Natural killer cell treated with Interleukin-12 subunit alpha and Interleukin-12 subunit beta and Interleukin-15 and Interleukin-18, amount 100 ng/mL, for 72 hours (primary cell): ENCODE results near the gene IMMT. TPM values are rescaled to one million over a fixed set of nuclear protein-coding genes. Genes with fewer than 3 reads are reported as not detected.
"Not testable (repeated sequence)": the region's sequence is repeated elsewhere in the genome, so short reads cannot be mapped to it uniquely, and the experiment has no call there.

Source experiments
- ATAC-seq, 2 donors: fragments of 150-1000 bp; cut with Tn5 transposase in 1 of 2; sonication (Bioruptor Pico), chemical (Tn5 transposase) in 1 of 2; 2 replicates each; pipeline ENCODE4 v1.10.0; 2021
- DNase-seq: peaks from one replicate; pipeline ENCODE4 v3.0.0; 2022; ENCODE audit warnings: low spot score
- H3K27ac Mint-ChIP-seq, 2 donors: 1 replicate in 1 of 2; 2 replicates in 1 of 2; pipeline ENCODE4 v1.8.0; 2022; ENCODE audit warnings: mixed read lengths in 2 of 2, mild to moderate bottlenecking in 1 of 2, moderate library complexity in 1 of 2
- H3K27me3 Mint-ChIP-seq, 2 donors: 1 replicate in 1 of 2; 2 replicates in 1 of 2; pipeline ENCODE4 v1.8.0; 2022; ENCODE audit warnings: mixed read lengths in 2 of 2
- H3K36me3 Mint-ChIP-seq: one replicate; pipeline ENCODE4 v1.8.0; 2022; ENCODE audit warnings: mixed read lengths
- H3K4me1 Mint-ChIP-seq, 2 donors: 1 replicate in 1 of 2; 2 replicates in 1 of 2; pipeline ENCODE4 v1.8.0; 2022; ENCODE audit warnings: low read depth in 2 of 2, mixed read lengths in 2 of 2, mild to moderate bottlenecking in 1 of 2
- H3K4me3 Mint-ChIP-seq: one replicate; pipeline ENCODE4 v1.8.0; 2022; ENCODE audit warnings: mixed read lengths
- H3K9me3 Mint-ChIP-seq: 2 replicates; pipeline ENCODE4 v1.8.0; 2022; ENCODE audit warnings: mixed read lengths
- total RNA-seq, 2 donors: library from RNA; stranded (reverse); gene quantifications; one replicate each; pipeline ENCODE4 v1.2.3, GENCODE V29; 2022

Gene IMMT
- total RNA-seq, 2 donors from 2014 or later, result 110 to 157 TPM

GRCh38 chr2:86232910-86233309 is 37.6 kb upstream of the IMMT start:
- DNase-seq (no peak), ATAC-seq (no peak)
- Mint-ChIP-seq H3K4me1 (no peaks in the 10 kb centered on the region), H3K36me3 (no peaks in the 10 kb centered on the region), H3K4me3 (no peak overlapping the region), H3K9me3 (no peaks in the 10 kb centered on the region), H3K27ac (no peak overlapping the region), H3K27me3 (peaks cover 14 to 21% of the 10 kb centered on the region in 2 donors)

- Mint-ChIP-seq H3K4me3 (no peak overlapping the region), H3K27me3 (peaks cover 14 to 20% of the 10 kb centered on the region in 2 donors), H3K9me3 (no peaks in the 10 kb centered on the region), H3K36me3 (no peaks in the 10 kb centered on the region), H3K4me1 (no peaks in the 10 kb centered on the region), H3K27ac (no peak overlapping the region)
- no peak for DNase-seq
- ATAC-seq, result peak in 1 of 2 donors; percentile 24
Observed at GRCh38 chr2:86232373-86232784, 37.1 kb upstream of the IMMT start.

GRCh38 chr2:86231680-86232372 is 36.6 kb upstream of the IMMT start:
- no peaks in the 10 kb centered on the region for H3K36me3 Mint-ChIP-seq
- DNase-seq, result no peak
- no peak for ATAC-seq
- H3K27ac Mint-ChIP-seq, result no peak overlapping the region
- peaks cover 12 to 15% of the 10 kb centered on the region in 2 donors for H3K27me3 Mint-ChIP-seq
- H3K4me1 Mint-ChIP-seq, result no peaks in the 10 kb centered on the region
- no peaks in the 10 kb centered on the region for H3K9me3 Mint-ChIP-seq
- H3K4me3 Mint-ChIP-seq, result no peak overlapping the region

GRCh38 chr2:86230961-86231360 is 35.7 kb upstream of the IMMT start:
- no peaks in the 10 kb centered on the region for H3K4me1 Mint-ChIP-seq
- peaks cover 9 to 10% of the 10 kb centered on the region in 2 donors for H3K27me3 Mint-ChIP-seq
- H3K4me3 Mint-ChIP-seq, result no peak overlapping the region
- H3K27ac Mint-ChIP-seq, result no peak overlapping the region
- H3K9me3 Mint-ChIP-seq, result no peaks in the 10 kb centered on the region
- DNase-seq (no peak), ATAC-seq (no peak)
- H3K36me3 Mint-ChIP-seq, result no peaks in the 10 kb centered on the region

- Mint-ChIP-seq H3K27me3 (peaks cover 7 to 8% of the 10 kb centered on the region in 2 donors), H3K4me1 (peaks cover 0 to 4% of the 10 kb centered on the region in 2 donors), H3K36me3 (no peaks in the 10 kb centered on the region), H3K4me3 (no peak overlapping the region), H3K27ac (no peak overlapping the region), H3K9me3 (no peaks in the 10 kb centered on the region)
- no peak for DNase-seq
- no peak for ATAC-seq
Observed at GRCh38 chr2:86229221-86229620, 34.0 kb upstream of the IMMT start.

GRCh38 chr2:86228574-86228973 is 33.3 kb upstream of the IMMT start:
- not testable (repeated sequence) for H3K27ac Mint-ChIP-seq, H3K4me3 Mint-ChIP-seq, H3K9me3 Mint-ChIP-seq, ATAC-seq, H3K36me3 Mint-ChIP-seq, H3K27me3 Mint-ChIP-seq, H3K4me1 Mint-ChIP-seq, DNase-seq

- no peak for DNase-seq
Observed at GRCh38 chr2:86227685-86228084, 32.4 kb upstream of the IMMT start.

GRCh38 chr2:86226636-86227520 is 31.6 kb upstream of the IMMT start:
- Mint-ChIP-seq H3K4me1 (peaks cover 0 to 4% of the 10 kb centered on the region in 2 donors), H3K27me3 (no peaks in the 10 kb centered on the region), H3K9me3 (no peaks in the 10 kb centered on the region), H3K4me3 (no peak overlapping the region), H3K27ac (no peak overlapping the region), H3K36me3 (no peaks in the 10 kb centered on the region)
- ATAC-seq (no peak), DNase-seq (no peak)

More at GRCh38 chr2:86227685-86228084, 32.4 kb upstream of the IMMT start:
- no peak for ATAC-seq
- no peaks in the 10 kb centered on the region for H3K27me3 Mint-ChIP-seq
- H3K4me1 Mint-ChIP-seq, result peaks cover 0 to 4% of the 10 kb centered on the region in 2 donors
- H3K36me3 Mint-ChIP-seq, result no peaks in the 10 kb centered on the region
- H3K27ac Mint-ChIP-seq, result no peak overlapping the region
- H3K9me3 Mint-ChIP-seq, result no peaks in the 10 kb centered on the region
- no peak overlapping the region for H3K4me3 Mint-ChIP-seq

- Mint-ChIP-seq H3K36me3 (no peaks in the 10 kb centered on the region), H3K27me3 (no peaks in the 10 kb centered on the region), H3K27ac (no peak overlapping the region), H3K4me1 (peaks cover 0 to 4% of the 10 kb centered on the region in 2 donors), H3K9me3 (no peaks in the 10 kb centered on the region), H3K4me3 (no peak overlapping the region)
- DNase-seq (no peak), ATAC-seq (no peak)
Observed at GRCh38 chr2:86226070-86226469, 30.8 kb upstream of the IMMT start.

- no peaks in the 10 kb centered on the region for H3K9me3 Mint-ChIP-seq
- ATAC-seq (peak; percentile 51 to 70), DNase-seq (no peak)
- H3K4me1 Mint-ChIP-seq, result peaks cover 0 to 4% of the 10 kb centered on the region in 2 donors
- H3K4me3 Mint-ChIP-seq, result no peak overlapping the region
- H3K27me3 Mint-ChIP-seq, result no peaks in the 10 kb centered on the region
- no peaks in the 10 kb centered on the region for H3K36me3 Mint-ChIP-seq
- peak overlapping the region in 1 of 2 donors; percentile 74 for H3K27ac Mint-ChIP-seq
Observed at GRCh38 chr2:86225581-86225980, 30.3 kb upstream of the IMMT start.

- ATAC-seq, result no peak
- no peak for DNase-seq
- H3K27me3 Mint-ChIP-seq, result no peaks in the 10 kb centered on the region
- no peak overlapping the region for H3K4me3 Mint-ChIP-seq
- H3K36me3 Mint-ChIP-seq, result no peaks in the 10 kb centered on the region
- peak overlapping the region in 1 of 2 donors; percentile 74 for H3K27ac Mint-ChIP-seq
- peaks cover 0 to 4% of the 10 kb centered on the region in 2 donors for H3K4me1 Mint-ChIP-seq
- no peaks in the 10 kb centered on the region for H3K9me3 Mint-ChIP-seq
Observed at GRCh38 chr2:86224645-86225355, 29.5 kb upstream of the IMMT start.

- H3K27me3 Mint-ChIP-seq, result no peaks in the 10 kb centered on the region
- ATAC-seq (no peak), DNase-seq (no peak)
- H3K27ac Mint-ChIP-seq, result no peak overlapping the region
- no peaks in the 10 kb centered on the region for H3K36me3 Mint-ChIP-seq
- no peaks in the 10 kb centered on the region for H3K9me3 Mint-ChIP-seq
- no peak overlapping the region for H3K4me3 Mint-ChIP-seq
- peaks cover 0 to 4% of the 10 kb centered on the region in 2 donors for H3K4me1 Mint-ChIP-seq
Observed at GRCh38 chr2:86223927-86224560, 28.8 kb upstream of the IMMT start.

GRCh38 chr2:86223140-86223926 is 28.1 kb upstream of the IMMT start:
- H3K9me3 Mint-ChIP-seq, result no peaks in the 10 kb centered on the region

More at GRCh38 chr2:86223140-86223926, 28.1 kb upstream of the IMMT start:
- DNase-seq (no peak), ATAC-seq (no peak)
- Mint-ChIP-seq H3K4me3 (no peak overlapping the region), H3K27me3 (no peaks in the 10 kb centered on the region), H3K36me3 (no peaks in the 10 kb centered on the region), H3K4me1 (peaks cover 2 to 7% of the 10 kb centered on the region in 2 donors), H3K27ac (no peak overlapping the region)
